ENCODE measurements around the gene METTL15. TPM values are rescaled to one million over a fixed set of nuclear protein-coding genes. Genes with fewer than 3 reads are reported as not detected.

The METTL15 gene
- total and polyA plus RNA-seq, 2 of the 8 experiments (the other 6 are each of a cell fraction or from before 2014, with no cell fraction given) = 5.4 to 10.5 TPM

- Histone ChIP-seq H3K4me2 (ENCODE audit: insufficient read depth in 1 of 2, low read depth in 2 of 2, low read length in 2 of 2) (no peak overlapping the region), H3K79me2 (ENCODE audit: control insufficient read depth in 1 of 2, insufficient read depth in 2 of 2, low read length in 2 of 2) (no peaks in the 10 kb centered on the region), H4K8ac (ENCODE audit: extremely low read depth, insufficient read depth, low read length) (no peak overlapping the region), H3K9me3 (ENCODE audit: insufficient read depth in 2 of 2, low read depth in 1 of 2, low read length in 1 of 2) (peaks cover 52 to 55% of the 10 kb centered on the region in 2 experiments), H3K79me1 (ENCODE audit: low read depth, low read length) (no peaks in the 10 kb centered on the region), H3K4me1 (replicated peaks in 1 of 4; ENCODE audit: control insufficient read depth in 3 of 4, insufficient read depth in 4 of 4, low read length in 3 of 4) (no peaks in the 10 kb centered on the region), H3K36me3 (ENCODE audit: control insufficient read depth in 2 of 4, insufficient read depth in 4 of 4, low read length in 3 of 4) (peaks cover 0 to 41% (median 12%) of the 10 kb centered on the region in 4 experiments; a peak in 4 of 8 replicates), H4K5ac (ENCODE audit: insufficient read length, low read depth, low read length) (no peak overlapping the region), H2BK120ac (replicated peaks; ENCODE audit: low read depth, low read length) (no peak overlapping the region), H3K4ac (replicated peaks; ENCODE audit: insufficient read length, low read depth, low read length) (no peak overlapping the region), H2BK20ac (ENCODE audit: low read length) (no peak overlapping the region), H3K23me2 (ENCODE audit: low read depth, low read length) (no peaks in the 10 kb centered on the region; the same call in 1 of the 2 replicates), H3K4me3 (ENCODE audit: extremely low read depth in 1 of 4, insufficient read depth in 2 of 4, low read depth in 3 of 4, low read length in 4 of 4) (no peak overlapping the region), H4K20me1 (replicated peaks in 1 of 2; ENCODE audit: control insufficient read depth in 1 of 2, insufficient read depth in 2 of 2, low read length in 2 of 2) (no peaks in the 10 kb centered on the region), H3K9ac (replicated peaks in 1 of 4; ENCODE audit: extremely low read depth in 1 of 4, low read depth in 3 of 4, low read length in 3 of 4) (no peak overlapping the region), H2AK5ac (ENCODE audit: low read depth, low read length) (no peak overlapping the region), H3K27ac (ENCODE audit: low read depth, low read length) (no peak overlapping the region), H3K14ac (ENCODE audit: insufficient read length) (no peak overlapping the region), H4K91ac (replicated peaks; ENCODE audit: insufficient read length, low read length) (no peak overlapping the region), H2AFZ (ENCODE audit: low read length) (no peak overlapping the region), H2BK5ac (ENCODE audit: low read depth, low read length) (no peak overlapping the region), H3K56ac (replicated peaks; ENCODE audit: insufficient read length, low read depth, low read length) (no peak overlapping the region), H2BK15ac (ENCODE audit: low read length) (no peak overlapping the region), H3K23ac (ENCODE audit: insufficient read length) (no peak overlapping the region), H3K27me3 (replicated peaks in 1 of 4; ENCODE audit: control insufficient read depth in 3 of 4, extremely low read depth in 1 of 4, insufficient read depth in 3 of 4, low read length in 3 of 4) (no peaks in the 10 kb centered on the region), H3K18ac (ENCODE audit: extremely low read depth, low read length) (no peak overlapping the region), H2BK12ac (ENCODE audit: low read depth, low read length) (no peak overlapping the region)
- DNase-seq (ENCODE audit: low read depth in 1 of 2, low spot score in 2 of 2) (no peak), FAIRE-seq (no peak)
- POLR2A ChIA-PET (ENCODE audit: partially characterized antibody) = interaction anchor here (0.6 to 1.2 kb wide), 2 partner anchors 9 to 11 kb away, joined by 3 read pairs; no protein-coding TSS in a partner anchor
- 93% methylated on average over 5 of the region's 5 CpGs; no CpG with 5 or more reads in 1 of the 2 experiments for whole genome bisulfite sequencing, 2 experiments (ENCODE audit: extremely low coverage in 1 of 2, insufficient coverage in 1 of 2, insufficient read length in 1 of 2, insufficient replicate concordance in 2 of 2, low coverage in 1 of 2, low lambda C conversion rate in 2 of 2, missing lambda C conversion rate in 1 of 2)
- CTCF ChIA-PET (ENCODE audit: partially characterized antibody) = interaction anchor here (0.6 to 1.6 kb wide), 2 partner anchors 19 to 441 kb away, joined by 3 to 4 read pairs; no protein-coding TSS in a partner anchor
- no peak for TF ChIP-seq FOSL1 (IDR thresholded peaks at IDR 0.05; ENCODE audit: insufficient read depth, low read depth, low read length)
- TF ChIP-seq SP4 (IDR thresholded peaks at IDR 0.05; ENCODE audit: low read length) = no peak
- TF ChIP-seq RFX5 (IDR thresholded peaks at IDR 0.05; ENCODE audit: borderline replicate concordance, low read depth, low read length) = no peak
- TF ChIP-seq NANOG (IDR thresholded peaks at IDR 0.05; ENCODE audit: insufficient read depth, low read depth, low read length, poor library complexity, severe bottlenecking) = no peak
- no peak for TF ChIP-seq SIN3A (conservative IDR thresholded peaks at IDR 0.05 in 1 of 2, IDR thresholded peaks at IDR 0.05 in 1 of 2; ENCODE audit: low read depth in 1 of 2, low read length in 2 of 2)
- no peak for TF ChIP-seq POLR2AphosphoS5 (IDR thresholded peaks at IDR 0.05; ENCODE audit: low read depth, low read length)
- no peak for TF ChIP-seq SP1 (IDR thresholded peaks at IDR 0.05; ENCODE audit: low read depth, low read length)
- no peak for TF ChIP-seq HDAC6 (IDR thresholded peaks at IDR 0.05; ENCODE audit: low read depth, low read length)
- TF ChIP-seq KDM5A (IDR thresholded peaks at IDR 0.05; ENCODE audit: low read length) = no peak
Measured at GRCh38 chr11:28139841-28140415, 31.7 kb downstream of the METTL15 start.
